GM10266 (cell line): ENCODE results near the gene ANKRD37.

Source experiments
- DNase-seq: peaks from one replicate; pipeline ENCODE4 v3.0.0; 2012; ENCODE audit errors: extremely low spot score
- CTCF ChIP-seq: IDR thresholded peaks from 2 replicates; pipeline ENCODE4 v1.5.1; 2012; ENCODE audit warnings: mild to moderate bottlenecking, low read depth; ENCODE audit not compliant: control insufficient read depth, insufficient read depth; ENCODE audit errors: missing control alignments

ANKRD37 gene

GRCh38 chr4:185357733-185358440 is 38.8 kb upstream of the ANKRD37 start:
- TF ChIP-seq CTCF: no peak
- DNase-seq: no peak

GRCh38 chr4:185358514-185358913 is 38.1 kb upstream of the ANKRD37 start:
- no peak for TF ChIP-seq CTCF
- DNase-seq: no peak

GRCh38 chr4:185358959-185359358 is 37.7 kb upstream of the ANKRD37 start:
- no peak for DNase-seq
- no peak for TF ChIP-seq CTCF

- TF ChIP-seq CTCF: no peak
- no peak for DNase-seq
Observed at GRCh38 chr4:185359767-185360446, 36.7 kb upstream of the ANKRD37 start.

- TF ChIP-seq CTCF: no peak
- DNase-seq: no peak
Observed at GRCh38 chr4:185361872-185362271, 34.8 kb upstream of the ANKRD37 start.

- peak; percentile 41 for DNase-seq
Observed at GRCh38 chr4:185362570-185362969, 34.1 kb upstream of the ANKRD37 start.

- DNase-seq: no peak
- no peak for TF ChIP-seq CTCF
Observed at GRCh38 chr4:185363251-185363650, 33.4 kb upstream of the ANKRD37 start.
